ENCODE measurements around the gene IZUMO4. TPM values are rescaled to one million over a fixed set of nuclear protein-coding genes. Genes with fewer than 3 reads are reported as not detected.
A peak's percentile ranks its signal among the peaks of the same experiment; 100 is the strongest.

The IZUMO4 gene
- total RNA-seq, 4 donors from 2014 or later: 0.93 to 1.4 TPM; not detected in 2

GRCh38 chr19:2051773-2052704 lies 44.7 kb upstream of the IZUMO4 start:
- Histone ChIP-seq H3K27ac (peak overlapping the region; percentile 91 to 100 (median 96)), H3K27me3 (no peaks in the 10 kb centered on the region), H3K4me3 (peak overlapping the region; percentile 48 to 91 (median 60)), H3K36me3 (peaks cover 0 to 8% of the 10 kb centered on the region in 2 donors), H3K9me3 (no peaks in the 10 kb centered on the region), H3K4me1 (peaks cover 51 to 56% of the 10 kb centered on the region in 2 donors)
- intact Hi-C loops (cut with DNase I; ENCODE audit: low total_unique reads): loop anchor here (1.0 to 2.0 kb wide), 2 partner anchors 7 to 13 kb away; no protein-coding TSS in a partner anchor
- DNase-seq (peak; percentile 18 to 49), ATAC-seq (no peak)
- in situ Hi-C loops (cut with MboI; ENCODE audit: low sequenced_read_pairs in 4 of 4): no loop called here
- TF ChIP-seq POLR2A (IDR thresholded peaks at IDR 0.05) (no peak), CTCF (IDR thresholded peaks at IDR 0.05 in 4 of 5, conservative IDR thresholded peaks at IDR 0.05 in 1 of 5) (no peak)

GRCh38 chr19:2053601-2054389 lies 42.9 kb upstream of the IZUMO4 start:
- Histone ChIP-seq H3K27me3 (no peaks in the 10 kb centered on the region), H3K27ac (peak overlapping the region; percentile 95 to 100 (median 96)), H3K4me3 (no peak overlapping the region), H3K9me3 (no peaks in the 10 kb centered on the region), H3K4me1 (peaks cover 36 to 50% of the 10 kb centered on the region in 2 donors), H3K36me3 (peaks cover 0 to 8% of the 10 kb centered on the region in 2 donors)
- TF ChIP-seq POLR2A (IDR thresholded peaks at IDR 0.05) (peak in 1 of 2 donors; percentile 38), CTCF (IDR thresholded peaks at IDR 0.05 in 4 of 5, conservative IDR thresholded peaks at IDR 0.05 in 1 of 5) (no peak)
- intact Hi-C loops (cut with DNase I; ENCODE audit: low total_unique reads) (no loop called here), in situ Hi-C loops (cut with MboI; ENCODE audit: low sequenced_read_pairs in 4 of 4) (no loop called here)
- DNase-seq (peak; percentile 53 to 79), ATAC-seq (no peak)

DNA sequence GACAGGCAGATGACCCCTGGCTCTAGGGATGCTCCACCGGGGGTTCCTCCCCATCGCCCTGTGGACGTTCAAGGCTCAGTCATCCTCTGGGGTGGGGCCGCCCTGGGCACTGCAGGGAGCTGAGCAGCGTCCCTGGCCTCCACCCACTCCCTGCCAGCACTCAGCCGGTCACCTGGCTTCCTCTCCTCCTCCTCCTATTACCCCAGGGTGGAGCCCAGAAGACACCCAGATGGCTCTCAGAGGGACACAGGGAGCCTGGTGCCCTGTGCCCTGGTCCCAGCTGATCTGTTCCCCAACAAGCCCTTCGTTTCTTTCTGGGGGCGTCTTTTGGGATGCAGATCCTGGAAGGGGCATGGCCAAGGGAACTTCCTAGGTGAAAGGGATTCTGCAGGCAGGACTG lies 42.0 kb upstream of the IZUMO4 start:
- peaks cover 40 to 58% of the 10 kb centered on the region in 2 donors for H3K4me1 ChIP-seq
- TF ChIP-seq CTCF (IDR thresholded peaks at IDR 0.05 in 4 of 5, conservative IDR thresholded peaks at IDR 0.05 in 1 of 5) (no peak), POLR2A (IDR thresholded peaks at IDR 0.05) (peak in 1 of 2 donors; percentile 51)
- intact Hi-C loops (cut with DNase I; ENCODE audit: low total_unique reads): no loop called here

DNA sequence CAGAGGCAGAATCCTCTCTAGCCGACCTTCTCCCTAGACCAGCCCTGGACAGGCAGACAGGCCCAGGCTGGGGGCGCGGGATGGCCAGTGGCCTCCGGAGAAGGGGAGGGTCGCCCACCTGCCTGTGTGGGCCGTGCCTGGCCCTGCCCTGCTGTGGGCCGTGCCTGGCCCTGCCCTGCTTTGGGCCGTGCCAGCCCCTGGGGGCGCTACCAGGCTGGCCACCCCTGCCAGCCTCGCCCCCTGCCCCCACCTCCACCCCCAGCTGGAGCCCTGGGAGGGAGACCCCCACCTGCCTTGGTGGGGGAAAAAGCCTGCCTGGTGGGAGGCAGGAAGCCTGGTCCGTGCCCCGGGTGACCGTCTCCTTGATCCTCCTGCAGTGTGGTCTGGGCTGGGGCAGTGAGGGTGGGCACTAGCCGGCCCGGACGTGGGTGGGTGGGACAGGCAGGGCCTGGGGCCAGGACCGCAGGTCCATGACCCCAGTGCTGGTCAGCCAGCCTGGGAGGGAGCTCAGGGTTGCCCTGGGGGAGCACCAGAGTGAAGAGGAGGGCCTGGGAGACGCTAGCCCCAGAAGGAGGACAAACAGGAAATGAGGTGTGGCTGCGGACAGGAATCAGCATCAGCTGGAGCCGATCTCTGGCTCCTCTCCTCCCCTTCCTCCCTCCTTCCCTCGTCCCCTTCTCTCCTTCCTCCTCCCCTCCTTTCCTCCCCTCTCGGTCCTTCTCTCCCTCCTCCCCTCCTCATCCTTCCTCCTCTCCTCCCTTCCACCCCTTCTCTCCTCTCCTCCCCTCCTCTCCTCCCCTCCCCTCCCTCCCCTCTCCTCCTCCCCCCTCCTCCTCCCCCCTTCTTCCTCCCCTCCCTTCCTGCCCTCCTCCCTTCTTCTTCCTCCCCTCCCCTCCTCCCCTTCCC lies 40.5 kb upstream of the IZUMO4 start:
- in situ Hi-C loops (cut with MboI; ENCODE audit: low sequenced_read_pairs in 4 of 4): no loop called here
- TF ChIP-seq CTCF (IDR thresholded peaks at IDR 0.05 in 4 of 5, conservative IDR thresholded peaks at IDR 0.05 in 1 of 5): no peak
- TF ChIP-seq POLR2A (IDR thresholded peaks at IDR 0.05): peak; percentile 30 to 33
- H3K4me1 ChIP-seq: peaks cover 52 to 68% of the 10 kb centered on the region in 2 donors
- H3K27ac ChIP-seq: peak overlapping the region; percentile 95 to 100 (median 98)
- H3K4me3 ChIP-seq: peak overlapping the region; percentile 28 to 48 (median 46)
- intact Hi-C loops (cut with DNase I; ENCODE audit: low total_unique reads): no loop called here
- ATAC-seq (no peak), DNase-seq (peak; percentile 53 to 60)
- no peaks in the 10 kb centered on the region for H3K9me3 ChIP-seq
- no peaks in the 10 kb centered on the region for H3K36me3 ChIP-seq
- H3K27me3 ChIP-seq: no peaks in the 10 kb centered on the region

More for the DNA sequence above, 42.0 kb upstream of the IZUMO4 start:
- Histone ChIP-seq H3K9me3 (no peaks in the 10 kb centered on the region), H3K27ac (peak overlapping the region; percentile 95 to 100 (median 96)), H3K4me3 (no peak overlapping the region), H3K36me3 (no peaks in the 10 kb centered on the region), H3K27me3 (no peaks in the 10 kb centered on the region)
- DNase-seq (peak; percentile 23 to 63), ATAC-seq (no peak)
- in situ Hi-C loops (cut with MboI; ENCODE audit: low sequenced_read_pairs in 4 of 4): no loop called here

All from gastrocnemius medialis (tissue), 4 donors.